BLaER1 (cell line): Measurements from ENCODE around the gene SLC1A6.
"Not testable (repeated sequence)": the region's sequence is repeated elsewhere in the genome, so short reads cannot be mapped to it uniquely, and the experiment has no call there.

Experiments used
- H3K27ac ChIP-seq: shearing (Covaris generic); formaldehyde crosslinking; 2 replicates; pipeline ENCODE4 v1.8.1; 2022
- H3K27me3 ChIP-seq: shearing (Covaris generic); formaldehyde crosslinking; 2 replicates; pipeline ENCODE4 v1.8.1; 2022
- H3K36me3 ChIP-seq: shearing (Covaris generic); formaldehyde crosslinking; 2 replicates; pipeline ENCODE4 v1.8.1; 2022
- H3K4me1 ChIP-seq: shearing (Covaris generic); formaldehyde crosslinking; 2 replicates; pipeline ENCODE4 v1.8.1; 2022
- H3K4me2 ChIP-seq: shearing (Covaris generic); formaldehyde crosslinking; 2 replicates; pipeline ENCODE4 v1.8.1; 2022
- H3K4me3 ChIP-seq: shearing (Covaris generic); formaldehyde crosslinking; 2 replicates; pipeline ENCODE4 v1.8.1; 2022
- H3K9ac ChIP-seq: shearing (Covaris generic); formaldehyde crosslinking; 2 replicates; pipeline ENCODE4 v1.8.1; 2022
- H3K9me3 ChIP-seq: shearing (Covaris generic); formaldehyde crosslinking; 2 replicates; pipeline ENCODE4 v1.8.1; 2022
- H4K20me1 ChIP-seq: shearing (Covaris generic); formaldehyde crosslinking; 2 replicates; pipeline ENCODE4 v1.8.1; 2022
- Cebpa-rat ChIP-seq: shearing (Covaris generic); IDR thresholded peaks from 2 replicates; pipeline ENCODE4 v1.8.1; 2022

SLC1A6 gene

GRCh38 chr19:14961956-14962685 lies 17.5 kb downstream of the SLC1A6 start:
- H3K27me3 ChIP-seq: no peaks in the 10 kb centered on the region
- H3K4me3 ChIP-seq: no peak overlapping the region
- peaks cover 47% of the 10 kb centered on the region for H3K9me3 ChIP-seq
- no peak for TF ChIP-seq Cebpa-rat
- H3K4me2 ChIP-seq: no peak overlapping the region
- H3K4me1 ChIP-seq: no peaks in the 10 kb centered on the region
- H3K9ac ChIP-seq: no peak overlapping the region
- no peaks in the 10 kb centered on the region for H4K20me1 ChIP-seq
- no peaks in the 10 kb centered on the region for H3K36me3 ChIP-seq
- no peak overlapping the region for H3K27ac ChIP-seq

- H3K4me3 ChIP-seq: no peak overlapping the region
- no peak overlapping the region for H3K9ac ChIP-seq
- H3K4me2 ChIP-seq: no peak overlapping the region
- peaks cover 47% of the 10 kb centered on the region for H3K9me3 ChIP-seq
- no peak for TF ChIP-seq Cebpa-rat
- no peaks in the 10 kb centered on the region for H4K20me1 ChIP-seq
- no peaks in the 10 kb centered on the region for H3K36me3 ChIP-seq
- no peaks in the 10 kb centered on the region for H3K27me3 ChIP-seq
- H3K27ac ChIP-seq: no peak overlapping the region
- H3K4me1 ChIP-seq: no peaks in the 10 kb centered on the region
Observed at GRCh38 chr19:14959263-14959662, 20.4 kb downstream of the SLC1A6 start.

- Histone ChIP-seq H3K4me1 (no peaks in the 10 kb centered on the region), H3K9me3 (peaks cover 47% of the 10 kb centered on the region), H3K9ac (no peak overlapping the region), H3K36me3 (no peaks in the 10 kb centered on the region), H3K27ac (no peak overlapping the region), H3K27me3 (no peaks in the 10 kb centered on the region), H3K4me3 (no peak overlapping the region), H3K4me2 (no peak overlapping the region), H4K20me1 (no peaks in the 10 kb centered on the region)
- TF ChIP-seq Cebpa-rat: no peak
Observed at GRCh38 chr19:14957464-14957863, 22.2 kb downstream of the SLC1A6 start.

GRCh38 chr19:14954071-14954655 lies 25.5 kb downstream of the SLC1A6 start:
- H3K27ac ChIP-seq: no peak overlapping the region
- H3K4me1 ChIP-seq: no peaks in the 10 kb centered on the region
- no peaks in the 10 kb centered on the region for H3K36me3 ChIP-seq
- H3K27me3 ChIP-seq: no peaks in the 10 kb centered on the region
- H3K4me3 ChIP-seq: no peak overlapping the region
- no peak for TF ChIP-seq Cebpa-rat
- H3K9ac ChIP-seq: no peak overlapping the region
- peaks cover 18% of the 10 kb centered on the region for H3K9me3 ChIP-seq
- H3K4me2 ChIP-seq: no peak overlapping the region
- H4K20me1 ChIP-seq: no peaks in the 10 kb centered on the region

- H3K27ac ChIP-seq: no peak overlapping the region
- H3K9me3 ChIP-seq: peaks cover 4% of the 10 kb centered on the region
- H3K36me3 ChIP-seq: no peaks in the 10 kb centered on the region
Observed at GRCh38 chr19:14952767-14953166, 26.9 kb downstream of the SLC1A6 start.

GRCh38 chr19:14950421-14950820 lies 29.2 kb downstream of the SLC1A6 start:
- H3K4me3 ChIP-seq: no peak overlapping the region

More at GRCh38 chr19:14952767-14953166, 26.9 kb downstream of the SLC1A6 start:
- Histone ChIP-seq H3K9ac (no peak overlapping the region), H4K20me1 (no peaks in the 10 kb centered on the region), H3K27me3 (no peaks in the 10 kb centered on the region), H3K4me2 (no peak overlapping the region), H3K4me1 (no peaks in the 10 kb centered on the region), H3K4me3 (no peak overlapping the region)
- no peak for TF ChIP-seq Cebpa-rat

GRCh38 chr19:14949876-14950275 lies 29.8 kb downstream of the SLC1A6 start:
- H3K9me3 ChIP-seq: no peaks in the 10 kb centered on the region
- H3K9ac ChIP-seq: no peak overlapping the region
- no peak for TF ChIP-seq Cebpa-rat
- H3K36me3 ChIP-seq: no peaks in the 10 kb centered on the region
- no peaks in the 10 kb centered on the region for H4K20me1 ChIP-seq
- H3K27me3 ChIP-seq: no peaks in the 10 kb centered on the region
- H3K4me1 ChIP-seq: peaks cover 2% of the 10 kb centered on the region
- H3K4me2 ChIP-seq: no peak overlapping the region
- H3K4me3 ChIP-seq: no peak overlapping the region
- no peak overlapping the region for H3K27ac ChIP-seq

More at GRCh38 chr19:14950421-14950820, 29.2 kb downstream of the SLC1A6 start:
- Histone ChIP-seq H3K4me1 (no peaks in the 10 kb centered on the region), H3K27ac (no peak overlapping the region), H3K9me3 (no peaks in the 10 kb centered on the region), H3K27me3 (no peaks in the 10 kb centered on the region), H4K20me1 (no peaks in the 10 kb centered on the region), H3K36me3 (no peaks in the 10 kb centered on the region), H3K9ac (no peak overlapping the region), H3K4me2 (no peak overlapping the region)
- TF ChIP-seq Cebpa-rat: no peak

GRCh38 chr19:14949413-14949812 lies 30.3 kb downstream of the SLC1A6 start:
- not testable (repeated sequence) for H3K4me2 ChIP-seq, H3K36me3 ChIP-seq, H3K27me3 ChIP-seq, H3K27ac ChIP-seq, H3K4me1 ChIP-seq, H3K9me3 ChIP-seq, H4K20me1 ChIP-seq, H3K4me3 ChIP-seq, H3K9ac ChIP-seq

GRCh38 chr19:14944456-14944855 lies 35.2 kb downstream of the SLC1A6 start:
- Histone ChIP-seq H3K27ac (peak overlapping the region; percentile 70), H3K36me3 (no peaks in the 10 kb centered on the region), H4K20me1 (no peaks in the 10 kb centered on the region), H3K9ac (no peak overlapping the region; the same call in 1 of the 2 replicates), H3K4me2 (peak overlapping the region; percentile 66), H3K4me3 (no peak overlapping the region), H3K27me3 (no peaks in the 10 kb centered on the region), H3K9me3 (no peaks in the 10 kb centered on the region), H3K4me1 (peaks cover 25% of the 10 kb centered on the region)
- TF ChIP-seq Cebpa-rat: no peak

GRCh38 chr19:14943601-14944000 lies 36.1 kb downstream of the SLC1A6 start:
- Histone ChIP-seq H3K4me1 (peaks cover 25% of the 10 kb centered on the region), H3K27ac (peak overlapping the region; percentile 70), H3K27me3 (no peaks in the 10 kb centered on the region), H4K20me1 (no peaks in the 10 kb centered on the region), H3K9me3 (no peaks in the 10 kb centered on the region), H3K4me2 (peak overlapping the region; percentile 66), H3K4me3 (0 out of 2 replicates have a peak overlapping the region, but pooled peaks have one; percentile 16), H3K9ac (peak overlapping the region; percentile 60; the same call in 1 of the 2 replicates), H3K36me3 (no peaks in the 10 kb centered on the region)
- peak; percentile 12; the same call in 1 of the 2 replicates for TF ChIP-seq Cebpa-rat
